ENCODE measurements around the gene TNS3.

GRCh38 chr7:47443049-47443448, 138.9 kb downstream of the TNS3 start:
- TF ChIP-seq, protein P1, sequence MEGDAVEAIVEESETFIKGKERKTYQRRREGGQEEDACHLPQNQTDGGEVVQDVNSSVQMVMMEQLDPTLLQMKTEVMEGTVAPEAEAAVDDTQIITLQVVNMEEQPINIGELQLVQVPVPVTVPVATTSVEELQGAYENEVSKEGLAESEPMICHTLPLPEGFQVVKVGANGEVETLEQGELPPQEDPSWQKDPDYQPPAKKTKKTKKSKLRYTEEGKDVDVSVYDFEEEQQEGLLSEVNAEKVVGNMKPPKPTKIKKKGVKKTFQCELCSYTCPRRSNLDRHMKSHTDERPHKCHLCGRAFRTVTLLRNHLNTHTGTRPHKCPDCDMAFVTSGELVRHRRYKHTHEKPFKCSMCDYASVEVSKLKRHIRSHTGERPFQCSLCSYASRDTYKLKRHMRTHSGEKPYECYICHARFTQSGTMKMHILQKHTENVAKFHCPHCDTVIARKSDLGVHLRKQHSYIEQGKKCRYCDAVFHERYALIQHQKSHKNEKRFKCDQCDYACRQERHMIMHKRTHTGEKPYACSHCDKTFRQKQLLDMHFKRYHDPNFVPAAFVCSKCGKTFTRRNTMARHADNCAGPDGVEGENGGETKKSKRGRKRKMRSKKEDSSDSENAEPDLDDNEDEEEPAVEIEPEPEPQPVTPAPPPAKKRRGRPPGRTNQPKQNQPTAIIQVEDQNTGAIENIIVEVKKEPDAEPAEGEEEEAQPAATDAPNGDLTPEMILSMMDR (IDR thresholded peaks at IDR 0.05; ENCODE audit: low read length): no peak
- TF ChIP-seq EZH2 (optimal IDR thresholded peaks at IDR 0.05; ENCODE audit: low read depth, low read length): no peak
